SK-N-SH treated with all-trans-retinoic acid at 6 μM for 48 hours (cell line): Measurements from ENCODE around the gene GRIK4.
A peak's percentile ranks its signal among the peaks of the same experiment; 100 is the strongest.

ENCODE experiments used
- ATAC-seq: fragments of 200-7000 bp; cut with Tn5 transposase; 3 replicates; pipeline ENCODE4 v1.9.1; 2020; ENCODE audit warnings: mild to moderate bottlenecking, moderate library complexity
- ARNTL ChIP-seq: fragments of 450-650 bp; formaldehyde crosslinking; IDR thresholded peaks from 2 replicates; pipeline ENCODE4 v1.5.0; 2020; ENCODE audit warnings: low read depth, mild to moderate bottlenecking, moderate library complexity, borderline replicate concordance
- BACH2 ChIP-seq: fragments of 250-450 bp; sonication (Bioruptor Pico); IDR thresholded peaks from 2 replicates; pipeline ENCODE4 v1.9.0; 2021; ENCODE audit warnings: mild to moderate bottlenecking, borderline replicate concordance
- CREB5 ChIP-seq: fragments of 250-450 bp; sonication (Bioruptor Pico); IDR thresholded peaks from 2 replicates; pipeline ENCODE4 v1.5.1; 2020; ENCODE audit warnings: low read depth, mild to moderate bottlenecking, moderate library complexity
- CSDC2 ChIP-seq: fragments of 250-450 bp; sonication (Bioruptor Pico); IDR thresholded peaks from 2 replicates; pipeline ENCODE4 v1.5.0; 2020; ENCODE audit warnings: mild to moderate bottlenecking, moderate library complexity
- ESRRG ChIP-seq: fragments of 250-450 bp; sonication (Bioruptor Pico); IDR thresholded peaks from 2 replicates; pipeline ENCODE4 v1.6.1; 2021; ENCODE audit warnings: mild to moderate bottlenecking
- GLIS3 ChIP-seq: fragments of 250-450 bp; sonication (Bioruptor Pico); IDR thresholded peaks from 2 replicates; pipeline ENCODE4 v1.5.0; 2020; ENCODE audit warnings: mild to moderate bottlenecking, moderate library complexity
- ISL1 ChIP-seq: fragments of 250-450 bp; sonication (Bioruptor Pico); IDR thresholded peaks from 2 replicates; pipeline ENCODE4 v2.1.2; 2022; ENCODE audit warnings: mild to moderate bottlenecking, moderate library complexity
- OSR1 ChIP-seq: fragments of 250-450 bp; sonication (Bioruptor Pico); IDR thresholded peaks from 2 replicates; pipeline ENCODE4 v1.8.0; 2022; ENCODE audit warnings: moderate library complexity, mild to moderate bottlenecking, inconsistent platforms
- PPARA ChIP-seq: fragments of 250-450 bp; sonication (Bioruptor Pico); IDR thresholded peaks from 2 replicates; pipeline ENCODE4 v1.5.0; 2020; ENCODE audit warnings: mild to moderate bottlenecking, borderline replicate concordance
- RARB ChIP-seq: fragments of 250-450 bp; sonication (Bioruptor Pico); IDR thresholded peaks from 2 replicates; pipeline ENCODE4 v1.8.0; 2021; ENCODE audit warnings: mild to moderate bottlenecking, moderate library complexity
- SNAI2 ChIP-seq: fragments of 250-450 bp; sonication (Bioruptor Pico); IDR thresholded peaks from 2 replicates; pipeline ENCODE4 v1.5.0; 2020; ENCODE audit warnings: mild to moderate bottlenecking, moderate library complexity
- TCF4 ChIP-seq: fragments of 250-450 bp; sonication (Bioruptor Pico); IDR thresholded peaks from 2 replicates; pipeline ENCODE4 v1.8.0; 2021; ENCODE audit warnings: mild to moderate bottlenecking, moderate library complexity, borderline replicate concordance
- TOX ChIP-seq: fragments of 250-450 bp; sonication (Bioruptor Pico); IDR thresholded peaks from 2 replicates; pipeline ENCODE4 v1.8.0; 2021; ENCODE audit warnings: mild to moderate bottlenecking, moderate library complexity, borderline replicate concordance
- ZC3H10 ChIP-seq: fragments of 250-450 bp; sonication (Bioruptor Pico); IDR thresholded peaks from 2 replicates; pipeline ENCODE4 v1.5.1; 2021; ENCODE audit warnings: mild to moderate bottlenecking, moderate library complexity
- ZFP3 ChIP-seq: fragments of 250-450 bp; sonication (Bioruptor Pico); IDR thresholded peaks from 2 replicates; pipeline ENCODE4 v1.5.0; 2020; ENCODE audit warnings: mild to moderate bottlenecking, moderate library complexity
- ZFP30 ChIP-seq: fragments of 450-650 bp; formaldehyde crosslinking; IDR thresholded peaks from 2 replicates; pipeline ENCODE4 v1.5.0; 2022; ENCODE audit warnings: mild to moderate bottlenecking, moderate library complexity
- ZNF565 ChIP-seq: fragments of 450-650 bp; formaldehyde crosslinking; conservative IDR thresholded peaks from 2 replicates; pipeline ENCODE4 v1.5.0; 2020; ENCODE audit warnings: low read depth, mild to moderate bottlenecking, moderate library complexity
- ZNF70 ChIP-seq: fragments of 450-650 bp; formaldehyde crosslinking; IDR thresholded peaks from 2 replicates; pipeline ENCODE4 v1.5.0; 2020; ENCODE audit warnings: mild to moderate bottlenecking, moderate library complexity
- ZNF8 ChIP-seq: fragments of 450-650 bp; formaldehyde crosslinking; IDR thresholded peaks from 2 replicates; pipeline ENCODE4 v1.5.0; 2020; ENCODE audit warnings: mild to moderate bottlenecking, moderate library complexity
- TF ChIP-seq, protein P1 (sequence below): fragments of 250-450 bp; sonication (Bioruptor Pico); IDR thresholded peaks from 2 replicates; pipeline ENCODE4 v1.5.1; 2021; ENCODE audit warnings: mild to moderate bottlenecking, moderate library complexity
- TF ChIP-seq, protein P2 (sequence below): fragments of 250-450 bp; sonication (Bioruptor Pico); IDR thresholded peaks from 2 replicates; pipeline ENCODE4 v1.8.0; 2020; ENCODE audit warnings: mild to moderate bottlenecking, moderate library complexity, borderline replicate concordance
- TF ChIP-seq, protein P3 (sequence below): fragments of 250-450 bp; sonication (Bioruptor Pico); IDR thresholded peaks from 2 replicates; pipeline ENCODE4 v1.8.0; 2021; ENCODE audit warnings: low read depth, mild to moderate bottlenecking, moderate library complexity, borderline replicate concordance

Gene GRIK4

GRCh38 chr11:120545813-120546212 is 34.3 kb downstream of the GRIK4 start:
- TF ChIP-seq ISL1 (CRISPR knock-in tag) (no peak), PPARA (CRISPR knock-in tag) (no peak), ZFP30 (no peak), TOX (CRISPR knock-in tag) (no peak)
- TF ChIP-seq, protein P1, sequence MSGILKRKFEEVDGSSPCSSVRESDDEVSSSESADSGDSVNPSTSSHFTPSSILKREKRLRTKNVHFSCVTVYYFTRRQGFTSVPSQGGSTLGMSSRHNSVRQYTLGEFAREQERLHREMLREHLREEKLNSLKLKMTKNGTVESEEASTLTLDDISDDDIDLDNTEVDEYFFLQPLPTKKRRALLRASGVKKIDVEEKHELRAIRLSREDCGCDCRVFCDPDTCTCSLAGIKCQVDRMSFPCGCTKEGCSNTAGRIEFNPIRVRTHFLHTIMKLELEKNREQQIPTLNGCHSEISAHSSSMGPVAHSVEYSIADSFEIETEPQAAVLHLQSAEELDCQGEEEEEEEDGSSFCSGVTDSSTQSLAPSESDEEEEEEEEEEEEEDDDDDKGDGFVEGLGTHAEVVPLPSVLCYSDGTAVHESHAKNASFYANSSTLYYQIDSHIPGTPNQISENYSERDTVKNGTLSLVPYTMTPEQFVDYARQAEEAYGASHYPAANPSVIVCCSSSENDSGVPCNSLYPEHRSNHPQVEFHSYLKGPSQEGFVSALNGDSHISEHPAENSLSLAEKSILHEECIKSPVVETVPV, result no peak
- ATAC-seq, result no peak

GRCh38 chr11:120546312-120547205 is 35.0 kb downstream of the GRIK4 start:
- TF ChIP-seq ZFP3 (CRISPR knock-in tag) (no peak), ZNF8 (CRISPR knock-in tag) (no peak), RARB (no peak), ZFP30 (no peak), SNAI2 (no peak), TCF4 (no peak), OSR1 (no peak), TOX (CRISPR knock-in tag) (no peak), CSDC2 (CRISPR knock-in tag) (no peak), ARNTL (CRISPR knock-in tag) (no peak), BACH2 (CRISPR knock-in tag) (no peak), ESRRG (CRISPR knock-in tag) (no peak), ZNF70 (CRISPR knock-in tag) (no peak), ISL1 (CRISPR knock-in tag) (no peak), PPARA (CRISPR knock-in tag) (no peak), GLIS3 (no peak), ZC3H10 (CRISPR knock-in tag) (no peak)
- TF ChIP-seq, protein P2, sequence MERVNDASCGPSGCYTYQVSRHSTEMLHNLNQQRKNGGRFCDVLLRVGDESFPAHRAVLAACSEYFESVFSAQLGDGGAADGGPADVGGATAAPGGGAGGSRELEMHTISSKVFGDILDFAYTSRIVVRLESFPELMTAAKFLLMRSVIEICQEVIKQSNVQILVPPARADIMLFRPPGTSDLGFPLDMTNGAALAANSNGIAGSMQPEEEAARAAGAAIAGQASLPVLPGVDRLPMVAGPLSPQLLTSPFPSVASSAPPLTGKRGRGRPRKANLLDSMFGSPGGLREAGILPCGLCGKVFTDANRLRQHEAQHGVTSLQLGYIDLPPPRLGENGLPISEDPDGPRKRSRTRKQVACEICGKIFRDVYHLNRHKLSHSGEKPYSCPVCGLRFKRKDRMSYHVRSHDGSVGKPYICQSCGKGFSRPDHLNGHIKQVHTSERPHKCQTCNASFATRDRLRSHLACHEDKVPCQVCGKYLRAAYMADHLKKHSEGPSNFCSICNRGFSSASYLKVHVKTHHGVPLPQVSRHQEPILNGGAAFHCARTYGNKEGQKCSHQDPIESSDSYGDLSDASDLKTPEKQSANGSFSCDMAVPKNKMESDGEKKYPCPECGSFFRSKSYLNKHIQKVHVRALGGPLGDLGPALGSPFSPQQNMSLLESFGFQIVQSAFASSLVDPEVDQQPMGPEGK (CRISPR knock-in tag), result no peak
- TF ChIP-seq, all 23 proteins: peak for 0
- ATAC-seq, result peak; percentile 80

GRCh38 chr11:120547316-120547715 is 35.8 kb downstream of the GRIK4 start:
- TF ChIP-seq OSR1 (no peak), CREB5 (CRISPR knock-in tag) (no peak), GLIS3 (no peak), ZFP3 (CRISPR knock-in tag) (no peak), BACH2 (CRISPR knock-in tag) (no peak), CSDC2 (CRISPR knock-in tag) (no peak), ZNF565 (CRISPR knock-in tag) (no peak), PPARA (CRISPR knock-in tag) (no peak), ZNF8 (CRISPR knock-in tag) (no peak), ESRRG (CRISPR knock-in tag) (no peak)
- TF ChIP-seq, protein P3, sequence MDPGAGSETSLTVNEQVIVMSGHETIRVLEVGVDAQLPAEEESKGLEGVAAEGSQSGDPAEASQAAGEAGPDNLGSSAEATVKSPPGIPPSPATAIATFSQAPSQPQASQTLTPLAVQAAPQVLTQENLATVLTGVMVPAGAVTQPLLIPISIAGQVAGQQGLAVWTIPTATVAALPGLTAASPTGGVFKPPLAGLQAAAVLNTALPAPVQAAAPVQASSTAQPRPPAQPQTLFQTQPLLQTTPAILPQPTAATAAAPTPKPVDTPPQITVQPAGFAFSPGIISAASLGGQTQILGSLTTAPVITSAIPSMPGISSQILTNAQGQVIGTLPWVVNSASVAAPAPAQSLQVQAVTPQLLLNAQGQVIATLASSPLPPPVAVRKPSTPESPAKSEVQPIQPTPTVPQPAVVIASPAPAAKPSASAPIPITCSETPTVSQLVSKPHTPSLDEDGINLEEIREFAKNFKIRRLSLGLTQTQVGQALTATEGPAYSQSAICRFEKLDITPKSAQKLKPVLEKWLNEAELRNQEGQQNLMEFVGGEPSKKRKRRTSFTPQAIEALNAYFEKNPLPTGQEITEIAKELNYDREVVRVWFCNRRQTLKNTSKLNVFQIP (CRISPR knock-in tag), result no peak
- TF ChIP-seq, protein P1, result no peak
- peak; percentile 8 for ATAC-seq
